Lower lobe of right lung (tissue), 2 donors: Measurements from ENCODE around the gene PRRX2. TPM values are rescaled to one million over a fixed set of nuclear protein-coding genes. Genes with fewer than 3 reads are reported as not detected.

Experiments used
- ATAC-seq, 2 donors: fragments of 200-7000 bp; cut with Tn5 transposase; one replicate each; pipeline ENCODE4 v1.9.1; 2020 to 2022; ENCODE audit warnings: mild to moderate bottlenecking in 2 of 2, moderate library complexity in 2 of 2
- DNase-seq: peaks from one replicate; pipeline ENCODE4 v3.0.0-alpha.2; 2020
- H3K27ac ChIP-seq: fragments of 200-600 bp; one replicate; pipeline ENCODE4 v1.8.0; 2022
- H3K27me3 ChIP-seq: fragments of 200-600 bp; one replicate; pipeline ENCODE4 v1.8.0; 2022; ENCODE audit warnings: low read depth
- H3K36me3 ChIP-seq: fragments of 200-600 bp; one replicate; pipeline ENCODE4 v1.8.0; 2022; ENCODE audit warnings: mild to moderate bottlenecking
- H3K4me1 ChIP-seq: fragments of 200-600 bp; one replicate; pipeline ENCODE4 v1.8.0; 2022
- H3K4me3 ChIP-seq: fragments of 200-600 bp; one replicate; pipeline ENCODE4 v1.8.0; 2022; ENCODE audit warnings: mild to moderate bottlenecking
- H3K9me3 ChIP-seq: fragments of 200-600 bp; one replicate; pipeline ENCODE4 v1.8.0; 2022
- intact Hi-C: fragments of 100-400 bp; cut with DNase I; formaldehyde crosslinking; loops from one replicate; pipeline ENCODE4 v1.11.0; 2022
- total RNA-seq: library from RNA; stranded (reverse); fragmentation: NEBNext Ultra II Directional; extraction: Animal tissue kit (Norgen Biotek cat#: 25700); gene quantifications from one replicate; pipeline ENCODE4 v1.2.1, GENCODE V29; 2021
- TF ChIP-seq, protein P1 (sequence below): fragments of 200-600 bp; IDR thresholded peaks from one replicate; pipeline ENCODE4 v1.8.0; 2022; ENCODE audit warnings: antibody characterized with exemption, mild to moderate bottlenecking
- donor health status: DM: no; HTN: yes; CAD: no; lungs with severe emphysema.

PRRX2 gene
- total RNA-seq, 1 donor from 2014 or later, result 2.5 TPM

DNA sequence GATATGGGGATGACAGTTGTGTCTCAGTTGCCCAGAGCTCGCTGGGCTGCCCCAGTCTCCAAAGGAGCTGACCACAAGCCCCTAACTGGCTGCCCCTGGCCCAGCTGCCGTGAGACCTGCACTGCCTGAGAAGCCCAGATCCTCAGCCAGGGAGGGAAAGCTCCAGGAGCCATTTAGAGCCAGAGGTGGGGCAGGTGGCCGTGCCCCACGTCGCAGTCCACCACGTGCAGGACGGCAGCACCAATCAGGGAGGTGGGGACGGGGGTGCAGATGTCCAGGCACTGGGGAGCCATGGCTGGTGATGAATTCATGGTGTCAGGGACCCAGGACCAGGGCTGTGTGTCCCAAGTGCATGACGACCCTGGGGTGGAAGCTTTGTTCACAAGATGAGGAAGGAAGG lies 13.4 kb downstream of the PRRX2 start:
- H3K9me3 ChIP-seq, result no peaks in the 10 kb centered on the region

DNA sequence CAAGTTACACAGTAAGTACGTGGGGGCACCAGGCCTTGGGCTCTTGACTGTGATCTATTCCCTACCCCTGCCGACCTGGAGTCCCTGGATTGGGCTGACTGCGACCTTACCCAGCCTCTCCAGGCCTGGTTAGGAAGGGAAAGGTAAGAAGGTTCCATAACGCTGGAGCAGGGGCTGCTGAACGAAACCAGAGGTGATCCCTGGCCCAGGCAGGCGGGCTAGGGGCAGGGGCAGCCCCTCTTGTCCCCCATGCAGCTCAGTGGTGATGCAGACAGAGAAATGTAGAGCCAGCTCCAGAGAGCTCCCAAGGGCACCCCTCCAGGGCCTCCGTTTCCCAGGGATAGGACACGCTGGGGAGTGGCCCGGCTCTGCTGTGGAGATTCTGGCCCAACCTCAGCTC lies 14.1 kb downstream of the PRRX2 start:
- H3K9me3 ChIP-seq, result no peaks in the 10 kb centered on the region
- H3K4me3 ChIP-seq, result no peak overlapping the region
- no peak overlapping the region for H3K27ac ChIP-seq
- H3K4me1 ChIP-seq, result no peaks in the 10 kb centered on the region
- ATAC-seq (no peak), DNase-seq (no peak)
- intact Hi-C loops, result no loop called here
- TF ChIP-seq, protein P1, sequence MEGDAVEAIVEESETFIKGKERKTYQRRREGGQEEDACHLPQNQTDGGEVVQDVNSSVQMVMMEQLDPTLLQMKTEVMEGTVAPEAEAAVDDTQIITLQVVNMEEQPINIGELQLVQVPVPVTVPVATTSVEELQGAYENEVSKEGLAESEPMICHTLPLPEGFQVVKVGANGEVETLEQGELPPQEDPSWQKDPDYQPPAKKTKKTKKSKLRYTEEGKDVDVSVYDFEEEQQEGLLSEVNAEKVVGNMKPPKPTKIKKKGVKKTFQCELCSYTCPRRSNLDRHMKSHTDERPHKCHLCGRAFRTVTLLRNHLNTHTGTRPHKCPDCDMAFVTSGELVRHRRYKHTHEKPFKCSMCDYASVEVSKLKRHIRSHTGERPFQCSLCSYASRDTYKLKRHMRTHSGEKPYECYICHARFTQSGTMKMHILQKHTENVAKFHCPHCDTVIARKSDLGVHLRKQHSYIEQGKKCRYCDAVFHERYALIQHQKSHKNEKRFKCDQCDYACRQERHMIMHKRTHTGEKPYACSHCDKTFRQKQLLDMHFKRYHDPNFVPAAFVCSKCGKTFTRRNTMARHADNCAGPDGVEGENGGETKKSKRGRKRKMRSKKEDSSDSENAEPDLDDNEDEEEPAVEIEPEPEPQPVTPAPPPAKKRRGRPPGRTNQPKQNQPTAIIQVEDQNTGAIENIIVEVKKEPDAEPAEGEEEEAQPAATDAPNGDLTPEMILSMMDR, result no peak
- no peaks in the 10 kb centered on the region for H3K36me3 ChIP-seq
- peaks cover 37% of the 10 kb centered on the region for H3K27me3 ChIP-seq

More for the DNA sequence above, 13.4 kb downstream of the PRRX2 start:
- Histone ChIP-seq H3K4me3 (no peak overlapping the region), H3K36me3 (no peaks in the 10 kb centered on the region), H3K27ac (no peak overlapping the region), H3K4me1 (no peaks in the 10 kb centered on the region), H3K27me3 (peaks cover 37% of the 10 kb centered on the region)
- DNase-seq (no peak), ATAC-seq (no peak)
- intact Hi-C loops, result no loop called here
- TF ChIP-seq, protein P1, result no peak

DNA sequence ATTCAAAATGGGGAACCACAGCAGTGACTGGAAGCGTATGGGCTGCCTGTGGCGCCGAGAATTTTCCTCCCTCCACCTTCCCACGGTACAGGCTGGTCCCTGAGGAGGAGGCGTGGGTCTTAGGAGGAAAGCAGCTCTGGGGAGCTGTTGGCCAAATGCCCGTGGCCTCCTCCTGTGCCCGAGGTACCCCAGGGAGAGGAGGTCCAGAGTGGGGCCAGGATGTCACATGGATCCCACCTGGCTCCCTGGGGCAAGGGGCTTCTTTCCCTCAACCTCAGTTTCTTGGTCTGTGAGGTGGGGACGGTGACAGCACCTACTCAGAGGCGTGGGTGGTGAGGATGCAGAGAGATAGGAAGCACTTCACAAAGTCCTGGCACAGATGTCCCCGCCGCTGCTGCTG lies 16.5 kb downstream of the PRRX2 start:
- Histone ChIP-seq H3K36me3 (no peaks in the 10 kb centered on the region), H3K4me3 (no peak overlapping the region), H3K27me3 (peaks cover 27% of the 10 kb centered on the region), H3K4me1 (no peaks in the 10 kb centered on the region), H3K27ac (no peak overlapping the region), H3K9me3 (no peaks in the 10 kb centered on the region)
- intact Hi-C loops, result no loop called here
- TF ChIP-seq, protein P1, result no peak
- DNase-seq (no peak), ATAC-seq (no peak)

DNA sequence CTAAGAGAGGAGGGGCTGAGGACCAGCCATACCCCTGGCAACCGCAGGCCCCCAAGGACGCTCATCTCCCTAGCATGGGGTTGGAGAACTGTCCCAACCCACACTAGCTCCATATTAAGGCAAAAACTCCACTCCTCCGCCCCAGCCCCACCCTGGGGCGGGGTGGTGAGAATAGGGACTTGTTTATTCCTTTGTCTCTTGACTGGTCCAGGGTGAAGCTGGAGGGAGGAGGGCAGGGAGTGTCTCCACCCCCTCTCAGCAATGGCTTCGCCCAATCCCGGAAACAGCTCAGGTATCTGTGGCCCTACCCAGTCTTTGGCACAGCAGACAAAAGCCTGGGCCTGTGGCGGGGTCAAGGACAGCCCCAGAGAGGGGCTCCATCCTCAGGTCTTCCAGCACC lies 16.9 kb downstream of the PRRX2 start:
- Histone ChIP-seq H3K27me3 (peaks cover 27% of the 10 kb centered on the region), H3K27ac (no peak overlapping the region), H3K36me3 (no peaks in the 10 kb centered on the region), H3K4me1 (no peaks in the 10 kb centered on the region), H3K9me3 (no peaks in the 10 kb centered on the region), H3K4me3 (no peak overlapping the region)
- DNase-seq (no peak), ATAC-seq (no peak)
- TF ChIP-seq, protein P1, result no peak
- intact Hi-C loops, result no loop called here

DNA sequence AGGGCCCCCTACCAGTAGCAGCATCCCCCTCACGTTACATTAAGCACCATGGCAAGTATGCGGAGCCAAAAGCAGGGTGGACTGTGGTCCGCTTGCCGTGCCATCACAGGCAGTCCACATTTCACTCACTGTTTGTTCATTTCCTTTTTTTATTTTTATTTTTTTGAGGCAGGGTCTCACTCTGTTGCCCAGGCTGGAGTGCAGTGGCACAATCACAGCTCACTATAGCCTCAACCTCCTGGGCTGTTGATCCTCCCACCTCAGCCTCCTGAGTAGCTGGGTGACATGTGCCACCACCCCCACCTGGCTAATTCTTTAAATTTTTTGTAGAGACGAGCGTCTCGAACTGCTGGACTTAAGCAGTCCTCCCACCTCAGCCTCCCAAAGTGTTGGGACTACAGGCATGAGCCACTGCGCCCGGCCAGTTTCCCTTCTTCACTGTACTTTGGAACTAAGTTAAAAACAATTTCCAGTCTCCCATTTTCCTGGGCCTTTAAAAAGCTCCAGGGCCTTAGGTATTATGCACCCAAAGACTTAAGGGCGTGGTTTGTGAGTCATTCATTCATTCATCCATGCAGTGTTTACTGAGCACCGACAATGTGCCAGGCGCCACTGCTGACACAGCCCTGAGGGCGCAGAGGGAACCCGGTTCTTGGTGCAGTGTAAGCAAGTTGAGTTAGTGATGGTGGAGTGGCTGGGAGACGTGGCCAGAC lies 19.9 kb downstream of the PRRX2 start:
- H3K4me3 ChIP-seq, result no peak overlapping the region
- TF ChIP-seq, protein P1, result no peak
- H3K36me3 ChIP-seq, result no peaks in the 10 kb centered on the region
- intact Hi-C loops, result no loop called here
- H3K27me3 ChIP-seq, result peaks cover 16% of the 10 kb centered on the region
- ATAC-seq (no peak), DNase-seq (no peak)
- no peaks in the 10 kb centered on the region for H3K4me1 ChIP-seq
- H3K27ac ChIP-seq, result no peak overlapping the region
- H3K9me3 ChIP-seq, result no peaks in the 10 kb centered on the region
